ENCODE results near the gene RMRP. TPM values are rescaled to one million over a fixed set of nuclear protein-coding genes. Genes with fewer than 3 reads are reported as not detected.
"Not testable (repeated sequence)": the region's sequence is repeated elsewhere in the genome, so short reads cannot be mapped to it uniquely, and the experiment has no call there.

Gene RMRP
- total and polyA plus RNA-seq, 5 experiments from 2014 or later, result 33.0 to 21,271 (median 14,495) TPM; not detected in 2

DNA sequence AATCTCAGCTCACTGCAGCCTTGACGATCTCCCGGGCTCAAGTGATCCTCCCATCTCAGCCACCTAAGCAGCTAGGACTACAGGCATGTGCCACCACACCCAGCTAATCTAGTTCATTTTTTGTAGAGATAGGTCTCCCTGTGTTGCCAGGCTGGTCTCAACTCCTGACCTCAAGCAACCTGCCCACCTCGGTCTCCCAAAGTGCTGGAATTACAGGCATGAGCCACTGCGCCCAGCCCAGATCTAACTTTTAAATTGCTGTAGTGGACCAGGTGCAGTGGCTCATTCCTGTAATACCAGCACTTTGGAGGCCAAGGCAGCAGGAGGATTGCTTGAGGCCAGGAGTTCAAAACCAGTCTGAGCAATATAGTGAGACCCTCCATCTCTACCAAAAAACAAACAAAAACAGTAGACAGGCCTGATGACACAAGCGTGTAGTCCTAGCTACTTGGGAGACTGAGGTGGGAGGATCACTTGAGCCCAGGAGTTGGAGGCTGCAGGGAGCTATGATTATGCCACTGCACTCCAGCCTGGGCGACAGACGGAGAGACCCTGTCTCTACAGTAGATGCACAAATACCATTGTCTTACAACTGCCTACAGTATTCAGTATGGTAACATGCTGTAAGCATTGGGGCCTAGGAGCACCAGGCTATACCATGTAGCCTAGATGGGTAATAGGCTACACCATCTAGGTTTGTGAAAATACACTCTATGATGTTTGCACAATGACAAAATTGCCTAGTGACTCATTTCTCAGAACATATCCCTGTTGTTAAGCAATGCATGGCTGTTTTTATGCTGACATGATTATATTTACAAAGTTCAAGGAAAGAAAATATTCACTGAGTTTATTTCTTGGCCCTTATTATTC, 5.6 kb downstream of the RMRP start:
- peak overlapping the region in 9 of 10 donors; percentile 49 to 96 (median 93) for H3K27ac Mint-ChIP-seq
- POLR2A ChIA-PET, result interaction anchor here (0.7 to 4.1 kb wide), 3 partner anchors 12 to 79 kb away, joined by 3 to 36 read pairs (median 4); partner anchors contain the start of genes CREB3 and TLN1

DNA sequence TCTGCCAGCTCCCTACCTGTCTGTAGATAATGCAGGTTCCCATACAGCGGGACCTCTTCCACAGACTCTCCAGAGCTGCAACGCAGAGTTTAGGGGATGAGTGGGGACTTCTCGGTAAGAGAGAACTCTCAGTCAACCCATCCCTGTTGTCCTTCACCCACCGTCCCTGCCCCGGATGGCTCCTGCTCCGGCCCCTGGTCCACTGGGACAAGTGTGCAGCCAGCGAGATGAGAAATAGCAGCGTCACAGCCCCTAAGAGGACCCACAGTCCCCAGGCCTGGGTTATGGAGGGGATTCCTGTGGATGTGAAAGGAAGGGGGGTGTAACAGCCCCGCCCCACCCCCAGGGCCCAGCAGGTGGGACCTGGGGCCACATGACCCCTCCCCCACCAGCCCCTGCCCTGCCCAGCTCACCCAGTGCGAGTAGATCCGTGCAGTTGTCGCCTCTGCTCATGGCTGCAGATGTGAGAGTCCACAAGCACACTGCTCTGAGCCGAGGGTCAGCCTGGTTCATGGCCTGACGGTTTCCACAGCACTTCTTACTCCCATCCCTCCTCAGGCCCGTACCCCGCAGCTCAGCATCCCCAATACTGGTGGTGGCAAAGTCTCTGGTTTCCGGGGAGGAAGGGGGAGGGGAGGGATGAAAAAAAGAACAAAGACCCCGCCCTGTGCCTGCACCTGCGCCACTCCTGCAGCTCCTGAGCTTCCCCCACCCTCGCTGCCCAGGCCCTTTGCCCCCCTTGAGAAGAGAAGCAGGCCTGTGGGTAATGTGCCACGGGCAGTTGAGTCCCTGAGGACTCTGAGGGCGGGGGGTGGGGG, 7.3 kb downstream of the RMRP start, which contains the start of gene SIT1:
Gene SIT1, minus strand, starts transcription at position 591 of the 818 bp plus-strand sequence. Its CDS starts 78 bp downstream, at position 513.
- H3K27me3 Mint-ChIP-seq, result no peaks in the 10 kb centered on the region
- POLR2A ChIA-PET, result interaction anchor here (0.8 to 8.6 kb wide), 19 partner anchors 8 to 571 kb away, joined by 3 to 180 read pairs (median 6); partner anchors contain the start of genes ARHGEF39, CCDC107, CD72 and CREB3
- peak in 5 of 10 donors; percentile 46 to 65 (median 48) for DNase-seq
- peaks cover 0 to 3% (median 0%) of the 10 kb centered on the region in 3 donors for H3K36me3 Mint-ChIP-seq
- ATAC-seq, result no peak
- H3K27ac Mint-ChIP-seq, result peak within 1 kb of the TSS; percentile 93 to 98 (median 96)
- no peaks in the 10 kb centered on the region for H3K9me3 Mint-ChIP-seq
- peaks cover 32 to 73% (median 56%) of the 10 kb centered on the region in 4 donors for H3K4me1 Mint-ChIP-seq
- H3K4me3 Mint-ChIP-seq, result peak within 1 kb of the TSS; percentile 89 to 98 (median 94)

More for the DNA sequence above, 5.6 kb downstream of the RMRP start:
- peaks cover 36 to 75% (median 62%) of the 10 kb centered on the region in 4 donors for H3K4me1 Mint-ChIP-seq
- no peaks in the 10 kb centered on the region for H3K9me3 Mint-ChIP-seq
- DNase-seq, result no peak
- peak overlapping the region; percentile 28 to 98 (median 93) for H3K4me3 Mint-ChIP-seq
- no peak for ATAC-seq
- peaks cover 0 to 3% (median 0%) of the 10 kb centered on the region in 3 donors for H3K36me3 Mint-ChIP-seq
- no peaks in the 10 kb centered on the region for H3K27me3 Mint-ChIP-seq

DNA sequence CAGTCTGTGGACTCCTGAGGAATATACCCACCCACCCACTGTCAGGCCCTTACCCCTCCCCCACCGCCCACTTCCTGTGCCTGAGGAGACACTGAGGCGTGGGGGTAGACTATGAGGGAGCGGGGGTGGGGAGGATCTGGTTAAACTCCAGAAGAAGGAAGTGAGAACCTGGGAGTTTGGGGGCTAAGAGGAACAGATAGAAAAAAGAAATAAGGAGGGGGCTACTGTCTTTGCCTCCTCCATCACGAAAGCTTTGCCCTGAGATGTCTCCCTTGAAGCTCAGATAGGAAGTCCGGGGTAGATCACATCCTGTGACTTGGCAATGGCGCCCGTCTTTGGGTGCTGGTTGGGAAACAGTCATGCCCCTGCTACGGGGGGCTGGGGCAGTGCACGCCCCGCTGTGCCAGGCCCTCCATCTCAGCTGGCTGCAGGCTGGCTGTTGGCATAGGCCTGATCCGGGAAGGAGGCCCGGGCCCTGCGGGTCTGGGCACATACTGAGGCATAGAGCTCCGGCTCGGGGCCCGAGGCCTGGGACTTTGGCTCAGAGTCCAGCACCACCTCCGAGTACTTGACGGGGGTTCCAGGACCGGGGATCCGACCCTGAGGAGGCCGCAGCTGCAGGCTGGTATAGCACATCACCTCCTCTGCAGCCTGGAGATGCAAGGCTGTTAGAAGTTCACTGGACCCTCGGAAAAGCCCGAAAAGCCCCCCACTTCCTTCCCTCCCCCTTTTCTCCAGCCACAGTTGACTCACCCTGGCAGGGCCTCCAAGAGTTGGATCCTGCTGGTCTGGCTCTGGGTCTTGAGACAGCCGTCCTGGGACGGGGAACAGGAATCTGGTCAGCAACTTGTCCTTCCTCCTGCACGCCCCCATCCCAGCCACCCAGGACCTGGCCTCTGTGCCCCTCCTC, 8.1 kb downstream of the RMRP start:
- POLR2A ChIA-PET, result interaction anchor here (0.7 to 8.6 kb wide), 24 partner anchors 9 to 570 kb away, joined by 3 to 180 read pairs (median 4); partner anchors contain the start of genes ARHGEF39, CCDC107, CD72 and CREB3
- H3K27me3 Mint-ChIP-seq, result no peaks in the 10 kb centered on the region
- DNase-seq (peak in 8 of 10 donors; percentile 28 to 76 (median 52)), ATAC-seq (peak; percentile 18 to 23)
- peaks cover 32 to 78% (median 58%) of the 10 kb centered on the region in 4 donors for H3K4me1 Mint-ChIP-seq
- H3K27ac Mint-ChIP-seq, result peak overlapping the region; percentile 90 to 98 (median 96)
- no peaks in the 10 kb centered on the region for H3K9me3 Mint-ChIP-seq
- H3K4me3 Mint-ChIP-seq, result peak overlapping the region; percentile 89 to 98 (median 94)
- H3K36me3 Mint-ChIP-seq, result peaks cover 0 to 3% (median 0%) of the 10 kb centered on the region in 3 donors

DNA sequence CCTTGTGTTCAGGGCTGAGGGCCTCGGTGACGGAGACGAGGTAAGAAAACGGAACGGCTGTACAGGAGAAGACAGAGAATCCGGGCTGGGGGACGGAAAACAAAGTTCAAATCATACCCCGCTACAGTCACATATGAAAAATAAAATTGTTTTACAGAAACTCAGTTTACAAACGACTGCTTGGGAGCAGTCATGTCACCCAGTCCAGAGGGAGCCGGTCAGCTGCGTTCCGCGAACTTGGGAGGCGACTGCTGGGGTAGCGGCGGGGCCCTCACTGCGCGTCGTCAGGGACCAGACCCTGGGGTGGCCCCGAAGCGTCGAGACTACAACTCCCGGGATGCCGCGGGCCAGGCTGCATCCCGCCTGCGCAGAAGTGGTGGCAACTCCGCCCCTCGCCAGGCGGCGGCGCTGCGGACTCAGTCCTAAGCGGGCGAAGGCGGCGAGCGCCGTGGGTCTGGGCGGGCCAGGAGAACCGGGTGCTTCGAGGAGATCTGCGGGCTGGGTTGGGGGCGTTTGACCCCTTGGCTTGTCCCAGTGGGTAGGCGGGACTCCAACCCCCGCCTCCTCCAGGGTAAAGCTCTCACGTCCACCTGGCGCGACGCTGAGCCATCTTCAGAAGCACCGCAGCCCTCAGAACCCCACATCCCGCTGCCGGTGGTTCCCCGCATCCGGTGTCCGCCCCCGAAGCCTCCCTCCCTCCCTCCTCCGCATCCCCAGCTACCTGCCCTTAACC, 11.1 kb downstream of the RMRP start:
- H3K9me3 Mint-ChIP-seq, result no peaks in the 10 kb centered on the region
- ATAC-seq (peak; percentile 81 to 83), DNase-seq (peak; percentile 83 to 96 (median 92))
- H3K27me3 Mint-ChIP-seq, result no peaks in the 10 kb centered on the region
- H3K4me3 Mint-ChIP-seq, result peak overlapping the region; percentile 89 to 98 (median 96)
- H3K4me1 Mint-ChIP-seq, result peaks cover 32 to 85% (median 55%) of the 10 kb centered on the region in 4 donors
- peaks cover 0 to 3% (median 0%) of the 10 kb centered on the region in 3 donors for H3K36me3 Mint-ChIP-seq
- POLR2A ChIA-PET, result interaction anchor here (0.5 to 8.6 kb wide), 26 partner anchors 8 to 1009 kb away, joined by 3 to 180 read pairs (median 6); partner anchors contain the start of genes CCDC107, CD72, CREB3 and RMRP
- H3K27ac Mint-ChIP-seq, result peak overlapping the region; percentile 95 to 98 (median 96)

DNA sequence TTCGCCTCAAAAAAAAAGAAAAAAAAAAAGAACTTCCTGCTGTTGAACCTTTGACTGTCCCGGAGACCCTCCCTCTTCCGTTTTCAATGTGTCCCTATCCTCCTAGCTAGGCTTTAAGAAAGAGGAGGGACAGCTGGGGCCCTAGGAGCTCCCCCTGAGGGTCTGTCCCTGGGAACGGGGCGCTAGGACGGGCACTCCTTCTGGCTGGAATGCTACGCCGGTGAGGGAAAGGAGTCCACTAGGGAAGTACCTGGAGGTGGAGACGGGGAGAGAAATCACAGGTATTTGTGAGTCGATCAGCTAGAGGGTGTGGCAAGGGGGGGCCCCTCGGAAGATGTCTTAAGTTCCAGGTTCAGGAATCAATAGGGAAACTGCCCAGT, 11.7 kb downstream of the RMRP start:
- no peaks in the 10 kb centered on the region for H3K27me3 Mint-ChIP-seq
- H3K4me3 Mint-ChIP-seq, result peak overlapping the region; percentile 89 to 98 (median 96)
- H3K27ac Mint-ChIP-seq, result peak overlapping the region; percentile 95 to 98 (median 96)
- ATAC-seq, result no peak
- DNase-seq, result peak in 1 of 10 donors; percentile 27
- H3K9me3 Mint-ChIP-seq, result no peaks in the 10 kb centered on the region
- peaks cover 29 to 85% (median 54%) of the 10 kb centered on the region in 4 donors for H3K4me1 Mint-ChIP-seq
- H3K36me3 Mint-ChIP-seq, result peaks cover 0 to 3% (median 0%) of the 10 kb centered on the region in 3 donors
- POLR2A ChIA-PET, result interaction anchor here (0.6 to 8.6 kb wide), 17 partner anchors 13 to 185 kb away, joined by 3 to 180 read pairs (median 8); partner anchors contain the start of genes CCDC107, CD72, CREB3 and RMRP

DNA sequence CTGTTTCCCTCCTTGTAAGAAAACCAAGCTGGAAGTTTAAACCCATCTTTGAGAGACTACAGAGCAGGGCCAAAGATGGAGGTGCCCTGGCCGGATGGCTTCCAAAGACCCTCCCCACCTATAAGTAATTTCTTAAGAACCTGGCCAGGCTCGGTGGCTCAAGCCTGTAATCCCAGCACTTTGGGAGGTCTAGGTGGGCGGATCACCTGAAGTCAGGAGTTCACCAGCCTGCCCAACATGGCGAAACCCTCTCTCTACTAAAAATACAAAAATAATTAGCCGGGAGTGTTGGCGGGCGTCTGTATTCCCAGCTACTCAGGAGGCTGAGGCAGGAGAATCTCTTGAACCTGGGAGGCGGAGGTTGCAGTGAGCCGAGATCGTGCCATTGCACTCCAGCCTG, 12.1 kb downstream of the RMRP start:
- not testable (repeated sequence) for H3K9me3 Mint-ChIP-seq, H3K27me3 Mint-ChIP-seq, ATAC-seq, DNase-seq, H3K36me3 Mint-ChIP-seq
- H3K4me3 Mint-ChIP-seq, result peak overlapping the region; percentile 89 to 98 (median 96)
- H3K4me1 Mint-ChIP-seq, result peaks cover 26 to 85% (median 53%) of the 10 kb centered on the region in 4 donors
- peak overlapping the region; percentile 95 to 98 (median 96) for H3K27ac Mint-ChIP-seq
- POLR2A ChIA-PET, result interaction anchor here (0.6 to 8.6 kb wide), 18 partner anchors 13 to 185 kb away, joined by 3 to 180 read pairs (median 6); partner anchors contain the start of genes CCDC107, CD72, CREB3 and RMRP

DNA sequence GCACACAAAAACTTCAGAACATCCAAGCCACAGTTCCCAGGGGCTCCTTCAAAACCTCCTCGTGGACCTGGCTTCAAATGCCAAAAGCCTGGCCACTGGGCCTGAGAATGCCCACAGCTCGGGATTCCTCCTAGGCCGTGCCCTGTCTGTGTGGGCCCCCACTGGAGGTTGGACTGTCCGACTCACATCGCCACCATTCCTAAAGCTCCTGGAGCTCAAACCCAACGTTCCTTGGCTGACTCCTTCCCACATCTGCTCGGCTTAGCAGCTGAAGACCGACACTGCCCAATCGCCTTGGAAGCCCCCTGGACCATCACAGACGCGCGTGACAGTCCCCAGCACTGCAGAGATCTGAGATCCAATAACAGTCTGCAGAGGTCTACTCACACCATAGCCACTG, 14.8 kb downstream of the RMRP start:
- peaks cover 0 to 4% (median 2%) of the 10 kb centered on the region in 3 donors for H3K36me3 Mint-ChIP-seq
- H3K27me3 Mint-ChIP-seq, result no peaks in the 10 kb centered on the region
- POLR2A ChIA-PET, result interaction anchor here (0.6 to 8.6 kb wide), 3 partner anchors 13 to 24 kb away, joined by 3 to 180 read pairs (median 4); partner anchors contain the start of genes CCDC107 and RMRP
- no peaks in the 10 kb centered on the region for H3K9me3 Mint-ChIP-seq
- peak overlapping the region in 3 of 10 donors; percentile 38 to 62 (median 50) for H3K27ac Mint-ChIP-seq
- peak overlapping the region in 1 of 10 donors; percentile 4 for H3K4me3 Mint-ChIP-seq
- peaks cover 25 to 89% (median 57%) of the 10 kb centered on the region in 4 donors for H3K4me1 Mint-ChIP-seq
- ATAC-seq (no peak), DNase-seq (no peak)

DNA sequence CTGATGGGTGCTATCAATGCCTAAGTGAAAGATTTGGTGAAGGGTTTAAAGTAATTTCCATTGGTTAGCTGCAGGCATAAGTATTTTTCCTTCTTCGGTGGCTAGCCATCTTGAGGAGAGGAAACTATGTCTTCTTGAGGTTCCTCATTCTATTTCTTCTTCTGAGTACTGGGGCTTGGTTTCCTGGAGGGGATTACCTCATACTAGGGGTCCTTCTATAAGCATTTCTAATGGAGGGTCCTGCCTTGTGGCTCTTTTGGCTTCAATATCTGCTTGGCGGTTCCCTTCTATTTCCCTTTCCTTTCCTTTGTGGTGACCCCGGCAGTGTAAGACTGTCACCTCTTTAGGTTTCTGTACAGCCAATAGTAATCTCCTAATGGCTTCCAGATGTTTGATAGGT, 16.3 kb downstream of the RMRP start:
- H3K9me3 Mint-ChIP-seq, H3K4me3 Mint-ChIP-seq, DNase-seq, H3K27me3 Mint-ChIP-seq, ATAC-seq, H3K36me3 Mint-ChIP-seq, POLR2A ChIA-PET: not testable (repeated sequence)
- peak overlapping the region in 4 of 10 donors; percentile 27 to 69 (median 54) for H3K27ac Mint-ChIP-seq
- H3K4me1 Mint-ChIP-seq, result peaks cover 22 to 93% (median 62%) of the 10 kb centered on the region in 4 donors

DNA sequence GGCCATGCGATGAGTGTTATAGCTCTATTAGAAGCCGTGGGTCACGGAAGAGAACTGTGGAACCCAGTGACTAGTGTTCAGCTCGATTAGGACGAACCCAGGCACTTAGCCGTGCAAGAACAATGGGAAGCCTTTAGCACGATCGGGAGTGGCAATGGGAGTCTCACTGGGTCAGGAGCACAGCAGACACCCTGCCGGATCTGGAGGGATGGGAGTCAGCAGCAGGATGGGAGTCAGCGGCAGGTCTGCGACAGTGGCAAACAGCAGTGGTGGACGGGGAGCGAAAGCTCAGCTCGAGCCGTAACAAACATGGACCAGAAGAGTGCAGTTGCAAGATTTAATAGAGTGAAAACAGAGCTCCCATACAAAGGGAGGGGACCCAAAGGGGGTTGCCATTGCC, 17.4 kb downstream of the RMRP start:
- H3K9me3 Mint-ChIP-seq, ATAC-seq, H3K27me3 Mint-ChIP-seq, H3K4me3 Mint-ChIP-seq, H3K36me3 Mint-ChIP-seq, DNase-seq: not testable (repeated sequence)
- POLR2A ChIA-PET, result interaction anchor here (2.0 to 2.5 kb wide), 2 partner anchors 18 to 35 kb away, joined by 4 to 7 read pairs; partner anchors contain the start of genes CCDC107, RMRP and TESK1
- Mint-ChIP-seq H3K27ac (peak overlapping the region in 5 of 10 donors; percentile 15 to 92 (median 67)), H3K4me1 (peaks cover 20 to 93% (median 64%) of the 10 kb centered on the region in 4 donors)

DNA sequence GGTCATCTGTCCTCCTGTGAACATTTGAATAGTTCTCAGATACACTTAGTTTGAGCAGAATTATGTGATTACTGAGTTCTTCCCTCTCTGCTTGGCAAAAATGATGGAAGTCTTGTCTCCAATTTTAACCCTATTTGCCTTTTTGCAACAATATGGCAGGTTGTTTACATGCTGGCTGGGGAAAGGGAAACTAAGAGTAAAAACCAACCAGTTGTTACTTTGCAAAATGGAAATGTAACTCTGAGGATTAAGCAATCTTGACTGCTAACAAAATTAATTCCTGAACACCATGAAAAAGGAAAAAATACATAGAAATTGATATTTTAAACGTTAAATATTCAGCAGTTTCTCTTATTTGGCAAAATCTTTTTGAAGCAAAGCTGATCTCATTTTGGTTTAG, 18.2 kb downstream of the RMRP start:
- peaks cover 22 to 94% (median 63%) of the 10 kb centered on the region in 4 donors for H3K4me1 Mint-ChIP-seq
- no peaks in the 10 kb centered on the region for H3K9me3 Mint-ChIP-seq
- POLR2A ChIA-PET, result interaction anchor here (1.0 to 2.5 kb wide), 5 partner anchors 8 to 92 kb away, joined by 4 to 7 read pairs (median 6); partner anchors contain the start of genes CCDC107, RMRP, SIT1 and TESK1
- ATAC-seq, result no peak
- H3K36me3 Mint-ChIP-seq, result peaks cover 0 to 4% (median 2%) of the 10 kb centered on the region in 3 donors
- H3K27ac Mint-ChIP-seq, result peak overlapping the region in 9 of 10 donors; percentile 24 to 93 (median 81)
- peak overlapping the region in 7 of 10 donors; percentile 1 to 66 (median 50) for H3K4me3 Mint-ChIP-seq
- no peaks in the 10 kb centered on the region for H3K27me3 Mint-ChIP-seq
- DNase-seq, result no peak

Data from naive thymus-derived CD8-positive, alpha-beta T cell (primary cell).